Thyroid gland (tissue), 4 donors: ENCODE data around the gene ADAMTS2. TPM values are rescaled to one million over a fixed set of nuclear protein-coding genes. Genes with fewer than 3 reads are reported as not detected.

Experiments
- DNase-seq, 2 donors: peaks; one replicate each; pipeline ENCODE4 v3.0.0-alpha.2; 2019
- H3K27ac ChIP-seq, 3 donors: fragments of 200-600 bp; sonication (generic); 1 replicate in 2 of 3; 2 replicates in 1 of 3; pipeline ENCODE4 v1.5.1; 2016 to 2019; ENCODE audit warnings: mild to moderate bottlenecking in 1 of 3, moderate library complexity in 1 of 3
- H3K27me3 ChIP-seq: fragments of 200-600 bp; sonication (generic); one replicate; pipeline ENCODE4 v1.5.1; 2019
- H3K36me3 ChIP-seq, 2 donors: fragments of 200-600 bp; sonication (generic); one replicate each; pipeline ENCODE4 v1.5.1; 2016 to 2019
- H3K4me1 ChIP-seq, 2 donors: fragments of 200-600 bp; sonication (generic); one replicate each; pipeline ENCODE4 v1.5.1; 2017 to 2019
- H3K4me3 ChIP-seq, 3 donors: fragments of 200-600 bp; sonication (generic); replicated peaks in 1 of 3; 1 replicate in 2 of 3; 2 replicates in 1 of 3; pipeline ENCODE4 v1.5.1; 2016; ENCODE audit warnings: mild to moderate bottlenecking in 1 of 3
- H3K9me3 ChIP-seq: fragments of 200-600 bp; sonication (generic); one replicate; pipeline ENCODE4 v1.5.1; 2017
- CTCF ChIP-seq, 6 experiments: fragments of 200-600 bp in 3 of 6; fragments of 450-650 bp in 3 of 6; sonication (generic) in 3 of 6; IDR thresholded peaks; one replicate each; pipeline ENCODE4 v1.5.1; 2016 to 2019; ENCODE audit warnings: antibody characterized with exemption in 6 of 6, mild to moderate bottlenecking in 2 of 6, inconsistent platforms in 1 of 6, moderate library complexity in 1 of 6
- POLR2A ChIP-seq, 2 donors: fragments of 450-650 bp; IDR thresholded peaks; one replicate each; pipeline ENCODE4 v1.6.1; 2017; ENCODE audit warnings: antibody characterized with exemption in 2 of 2, mild to moderate bottlenecking in 2 of 2, moderate library complexity in 1 of 2
- WGBS, 2 donors: methylation state at CpG; one replicate each; pipeline ENCODE4 v1.1.5; 2017; 5-methylcytosine and 5-hydroxymethylcytosine counted together
- intact Hi-C: fragments of 100-400 bp; cut with DNase I; formaldehyde crosslinking; loops from one replicate; pipeline ENCODE4 v1.15.1; 2023
- total RNA-seq, 4 donors: library from RNA; depleted of rRNA; stranded (reverse); fragments of >200 nt; gene quantifications; one replicate each; pipeline ENCODE4 v1.2.3, GENCODE V29; 2016

The ADAMTS2 gene
- total RNA-seq, 4 donors from 2014 or later, result 3.5 to 16.2 (median 7.3) TPM

- Histone ChIP-seq H3K27me3 (no peaks in the 10 kb centered on the region), H3K4me1 (peaks cover 11 to 18% of the 10 kb centered on the region in 2 donors), H3K36me3 (no peaks in the 10 kb centered on the region), H3K9me3 (no peaks in the 10 kb centered on the region), H3K27ac (no peak overlapping the region), H3K4me3 (no peak overlapping the region)
- no peak for DNase-seq
- intact Hi-C loops, result no loop called here
- TF ChIP-seq POLR2A (IDR thresholded peaks at IDR 0.05) (no peak), CTCF (IDR thresholded peaks at IDR 0.05) (no peak)
- 91 to 92% methylated on average over 16 to 23 of the region's 23 CpGs for WGBS, 2 donors
Measured at GRCh38 chr5:179263391-179264052, 81.7 kb downstream of the ADAMTS2 start.

GRCh38 chr5:179262126-179262920 lies 82.9 kb downstream of the ADAMTS2 start:
- H3K4me1 ChIP-seq, result peaks cover 11 to 18% of the 10 kb centered on the region in 2 donors
- DNase-seq, result no peak
- WGBS, 2 donors, result 92% methylated on average over 30 of the region's 30 CpGs

GRCh38 chr5:179261301-179262125 lies 83.7 kb downstream of the ADAMTS2 start:
- Histone ChIP-seq H3K27me3 (no peaks in the 10 kb centered on the region), H3K4me3 (no peak overlapping the region), H3K4me1 (peaks cover 11 to 16% of the 10 kb centered on the region in 2 donors), H3K36me3 (no peaks in the 10 kb centered on the region), H3K27ac (no peak overlapping the region), H3K9me3 (no peaks in the 10 kb centered on the region)
- DNase-seq, result no peak
- 68 to 81% methylated on average over 9 to 13 of the region's 21 CpGs for WGBS, 2 donors
- intact Hi-C loops, result no loop called here
- TF ChIP-seq CTCF (IDR thresholded peaks at IDR 0.05) (no peak), POLR2A (IDR thresholded peaks at IDR 0.05) (no peak)

More at GRCh38 chr5:179262126-179262920, 82.9 kb downstream of the ADAMTS2 start:
- H3K4me3 ChIP-seq, result no peak overlapping the region
- H3K36me3 ChIP-seq, result no peaks in the 10 kb centered on the region
- TF ChIP-seq POLR2A (IDR thresholded peaks at IDR 0.05) (no peak), CTCF (IDR thresholded peaks at IDR 0.05) (no peak)
- no peaks in the 10 kb centered on the region for H3K27me3 ChIP-seq
- intact Hi-C loops, result no loop called here
- no peaks in the 10 kb centered on the region for H3K9me3 ChIP-seq
- H3K27ac ChIP-seq, result no peak overlapping the region

- H3K36me3 ChIP-seq, result no peaks in the 10 kb centered on the region
- peaks cover 6 to 7% of the 10 kb centered on the region in 2 donors for H3K4me1 ChIP-seq
- H3K27me3 ChIP-seq, result no peaks in the 10 kb centered on the region
- 88 to 89% methylated on average over 27 of the region's 27 CpGs for WGBS, 2 donors
- H3K27ac ChIP-seq, result no peak overlapping the region
- intact Hi-C loops, result no loop called here
- no peaks in the 10 kb centered on the region for H3K9me3 ChIP-seq
- H3K4me3 ChIP-seq, result no peak overlapping the region
- no peak for DNase-seq
- TF ChIP-seq CTCF (IDR thresholded peaks at IDR 0.05), result no peak
- TF ChIP-seq POLR2A (IDR thresholded peaks at IDR 0.05), result no peak
Measured at GRCh38 chr5:179260324-179261070, 84.8 kb downstream of the ADAMTS2 start.
